IMR-90 (cell line): ENCODE results near the gene SH2B2.

Experiments
- CEBPB ChIP-seq: IDR thresholded peaks from 2 replicates; pipeline ENCODE4 v1.6.1; 2012; ENCODE audit warnings: low read depth, low read length, improper control_type of control experiment
- CTCF ChIP-seq: conservative IDR thresholded peaks from 2 replicates; pipeline ENCODE4 v1.5.1; 2012; ENCODE audit warnings: mild to moderate bottlenecking, low read depth, low read length, improper control_type of control experiment
- ELK1 ChIP-seq: fragments of 150-350 bp; IDR thresholded peaks from 2 replicates; pipeline ENCODE4 v1.6.1; 2016; ENCODE audit warnings: low read depth, mild to moderate bottlenecking, low read length, moderate library complexity, borderline replicate concordance
- MAFK ChIP-seq: IDR thresholded peaks from 2 replicates; pipeline ENCODE4 v1.6.1; 2012; ENCODE audit warnings: low read depth, low read length, improper control_type of control experiment
- MXI1 ChIP-seq: IDR thresholded peaks from 2 replicates; pipeline ENCODE4 v1.6.1; 2012; ENCODE audit warnings: low read depth, mild to moderate bottlenecking, low read length, moderate library complexity, borderline replicate concordance
- POLR2A ChIP-seq: IDR thresholded peaks from 2 replicates; pipeline ENCODE4 v1.6.1; 2012; ENCODE audit warnings: mild to moderate bottlenecking, low read depth, low read length
- RAD21 ChIP-seq: IDR thresholded peaks from 2 replicates; pipeline ENCODE4 v1.6.1; 2012; ENCODE audit warnings: low read length, improper control_type of control experiment
- RFX5 ChIP-seq: IDR thresholded peaks from 2 replicates; pipeline ENCODE4 v1.8.0; 2012; ENCODE audit warnings: low read depth, mild to moderate bottlenecking, low read length, moderate library complexity
- SMC3 ChIP-seq: fragments of 150-350 bp; IDR thresholded peaks from 2 replicates; pipeline ENCODE4 v1.6.1; 2016; ENCODE audit warnings: low read depth, mild to moderate bottlenecking, antibody characterized with exemption, low read length, moderate library complexity
- USF2 ChIP-seq: fragments of 150-350 bp; IDR thresholded peaks from 2 replicates; pipeline ENCODE4 v1.6.1; 2017; ENCODE audit warnings: mild to moderate bottlenecking, antibody characterized with exemption, low read length, low read depth

GRCh38 chr7:102313997-102314780 is 27.5 kb downstream of the SH2B2 start:
- TF ChIP-seq CTCF (no peak), RAD21 (no peak), ELK1 (no peak), POLR2A (no peak), RFX5 (no peak), SMC3 (no peak), CEBPB (no peak), MXI1 (no peak), USF2 (no peak), MAFK (no peak)
